ENCODE data around the gene GYPE.
"Not testable (repeated sequence)": the region's sequence is repeated elsewhere in the genome, so short reads cannot be mapped to it uniquely, and the experiment has no call there.

- not testable (repeated sequence) for TF ChIP-seq ZFP30 (CRISPR knock-in tag; IDR thresholded peaks at IDR 0.05); ARNTL (CRISPR knock-in tag; IDR thresholded peaks at IDR 0.05; ENCODE audit: borderline replicate concordance, low read depth); RARB (CRISPR knock-in tag; IDR thresholded peaks at IDR 0.05); PATZ1 (CRISPR knock-in tag; IDR thresholded peaks at IDR 0.05; ENCODE audit: borderline replicate concordance); TCF4 (CRISPR knock-in tag; IDR thresholded peaks at IDR 0.05; ENCODE audit: borderline replicate concordance); OSR1 (CRISPR knock-in tag; IDR thresholded peaks at IDR 0.05); CREB5 (CRISPR knock-in tag; IDR thresholded peaks at IDR 0.05; ENCODE audit: low read depth); BACH2 (CRISPR knock-in tag; IDR thresholded peaks at IDR 0.05; ENCODE audit: borderline replicate concordance); ZNF8 (CRISPR knock-in tag; IDR thresholded peaks at IDR 0.05); ESRRG (CRISPR knock-in tag; IDR thresholded peaks at IDR 0.05); ZFP3 (CRISPR knock-in tag; IDR thresholded peaks at IDR 0.05); CSRNP3 (CRISPR knock-in tag; IDR thresholded peaks at IDR 0.05); POU6F1 (CRISPR knock-in tag; IDR thresholded peaks at IDR 0.05; ENCODE audit: borderline replicate concordance, low read depth)
Measured at GRCh38 chr4:143843506-143843832, 61.9 kb downstream of the GYPE start.

Data from SK-N-SH treated with all-trans-retinoic acid at 6 μM for 48 hours (cell line).